GM20431 (cell line): ENCODE results near the gene ATP6V0A4.
"Not testable (repeated sequence)": the region's sequence is repeated elsewhere in the genome, so short reads cannot be mapped to it uniquely, and the experiment has no call there.

ENCODE experiments used
- in situ Hi-C: fragments of 300-500 bp; cut with MseI, MboI; formaldehyde crosslinking; loops from one replicate; pipeline ENCODE4 v1.15.0; 2020; ENCODE audit warnings: low sequenced_read_pairs; ENCODE audit not compliant: unreplicated experiment

ATP6V0A4 gene

DNA sequence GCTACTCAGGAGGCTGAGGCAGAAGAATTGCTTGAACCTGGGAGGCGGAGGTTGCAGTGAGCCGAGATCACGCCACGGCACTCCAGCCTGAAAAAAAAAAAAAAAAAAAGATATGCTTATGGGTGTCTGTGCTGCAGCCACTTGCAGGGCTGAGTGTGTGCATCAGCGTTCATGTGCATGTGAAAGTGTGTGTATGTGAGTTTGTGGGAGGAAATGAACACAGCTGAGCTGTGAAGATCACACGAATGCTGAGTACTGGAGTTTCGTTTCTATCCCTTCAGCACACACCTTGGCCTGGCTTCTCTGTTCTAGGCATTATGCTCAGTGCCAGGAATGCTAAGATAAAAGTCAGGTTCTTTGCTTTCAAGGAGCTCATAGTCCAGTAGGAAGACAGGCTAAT is 84.8 kb downstream of the ATP6V0A4 start:
- in situ Hi-C loops: no loop called here

- in situ Hi-C loops: no loop called here
Observed at GRCh38 chr7:138712652-138713051, 85.3 kb downstream of the ATP6V0A4 start.

- in situ Hi-C loops: no loop called here
Observed at GRCh38 chr7:138710536-138711385, 87.2 kb downstream of the ATP6V0A4 start.

DNA sequence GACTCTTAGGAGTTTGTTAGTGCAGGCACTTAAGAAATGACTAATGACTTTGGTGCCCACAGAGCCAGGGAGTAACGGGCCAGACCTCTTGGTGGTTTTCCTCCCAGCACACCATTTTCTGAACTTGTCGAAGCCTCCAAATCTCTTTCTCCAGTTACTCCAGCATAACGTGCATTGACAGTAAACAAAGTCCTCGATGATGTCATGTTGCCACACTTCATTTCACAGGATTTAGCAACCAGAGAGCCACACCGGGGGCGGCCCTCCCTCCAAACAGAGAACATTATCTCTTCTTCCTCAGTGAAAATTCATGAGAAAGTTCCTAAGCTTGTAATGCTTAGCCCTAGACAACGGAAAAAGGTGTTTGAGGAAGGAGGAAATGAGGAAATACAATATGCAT is 92.8 kb downstream of the ATP6V0A4 start:
- in situ Hi-C loops: no loop called here

DNA sequence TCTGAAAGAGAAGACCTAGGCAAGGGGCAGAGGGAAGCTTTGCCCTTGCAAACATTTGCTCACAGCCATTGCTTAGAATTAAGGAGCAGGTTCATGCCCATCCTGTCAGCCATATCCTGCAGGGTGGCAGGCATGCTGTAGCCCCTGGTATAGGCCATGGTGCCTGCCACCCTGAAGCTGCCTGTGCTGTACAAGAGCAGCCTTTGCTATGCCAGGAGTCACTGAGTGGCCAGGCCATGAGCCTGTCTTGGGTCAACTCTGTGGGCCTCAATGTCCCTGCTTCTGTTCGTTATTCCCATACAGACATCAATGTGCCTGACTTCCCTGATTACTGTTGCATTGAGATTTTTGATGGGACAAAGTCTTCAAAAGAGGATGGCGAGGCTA is 96.5 kb downstream of the ATP6V0A4 start:
- in situ Hi-C loops: no loop called here

GRCh38 chr7:138700857-138701536 is 97.0 kb downstream of the ATP6V0A4 start, which contains the start of gene SVOPL:
Gene SVOPL, minus strand, starts transcription at chr7:138701362. Its CDS starts 22,317 bp downstream, at chr7:138679045.
- in situ Hi-C loops: no loop called here

DNA sequence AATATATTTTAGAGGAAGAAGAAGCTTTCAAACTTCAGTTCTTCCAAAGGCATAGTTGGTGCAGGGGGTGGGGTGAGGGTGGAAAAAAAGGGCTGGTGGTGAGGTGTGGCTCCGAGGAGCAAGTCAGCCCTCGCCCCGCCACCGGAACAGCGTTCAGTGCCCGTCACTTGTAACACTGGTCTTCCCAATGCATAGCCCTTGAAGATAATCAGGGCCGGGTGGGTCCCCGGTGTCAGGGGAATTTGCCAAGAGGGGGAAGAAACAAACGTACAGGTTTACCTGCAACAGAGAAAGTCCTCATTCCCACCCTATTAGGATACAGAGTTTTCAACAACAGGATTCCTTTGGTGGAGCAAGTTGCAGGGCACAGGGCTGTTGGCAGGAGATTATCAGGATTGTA is 98.3 kb downstream of the ATP6V0A4 start:
- in situ Hi-C loops: no loop called here

- in situ Hi-C loops: no loop called here
Observed at GRCh38 chr7:138698281-138698680, 99.7 kb downstream of the ATP6V0A4 start.

DNA sequence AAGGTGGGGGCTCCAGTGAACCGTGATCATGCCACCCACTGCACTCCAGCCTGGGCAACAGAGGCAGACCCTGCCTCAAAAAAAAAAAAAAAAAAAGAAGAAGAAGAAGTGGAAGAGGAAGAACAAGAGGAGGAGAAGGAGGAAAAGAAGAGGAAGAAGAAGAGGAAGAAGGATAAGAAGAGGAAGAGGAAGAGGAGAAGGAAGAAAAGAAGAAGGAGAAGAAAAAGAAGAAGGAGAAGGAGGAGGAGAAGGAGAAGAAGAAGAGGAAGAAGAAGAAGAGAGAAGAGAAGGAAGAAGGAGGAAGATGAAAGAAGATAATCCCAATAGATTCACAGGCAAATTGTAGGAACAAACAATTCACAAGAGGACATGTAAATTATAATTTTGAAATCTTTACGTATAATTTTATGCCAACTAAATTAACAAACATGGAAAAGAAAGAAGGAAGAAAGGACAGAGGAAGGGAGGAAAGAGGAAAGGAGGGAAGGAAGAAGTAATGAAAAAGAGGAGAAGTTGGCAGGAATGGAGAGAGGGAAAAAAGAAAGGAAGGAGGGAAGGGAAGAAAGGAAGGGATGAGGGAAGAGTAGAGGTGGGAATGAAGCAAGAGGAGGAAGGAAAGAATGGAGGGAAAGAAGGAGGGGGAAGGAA is 100.3 kb downstream of the ATP6V0A4 start:
- in situ Hi-C loops: no loop called here

- in situ Hi-C loops: not testable (repeated sequence)
Observed at GRCh38 chr7:138695776-138696175, 102.2 kb downstream of the ATP6V0A4 start.

GRCh38 chr7:138695106-138695505 is 102.9 kb downstream of the ATP6V0A4 start:
- in situ Hi-C loops: no loop called here

DNA sequence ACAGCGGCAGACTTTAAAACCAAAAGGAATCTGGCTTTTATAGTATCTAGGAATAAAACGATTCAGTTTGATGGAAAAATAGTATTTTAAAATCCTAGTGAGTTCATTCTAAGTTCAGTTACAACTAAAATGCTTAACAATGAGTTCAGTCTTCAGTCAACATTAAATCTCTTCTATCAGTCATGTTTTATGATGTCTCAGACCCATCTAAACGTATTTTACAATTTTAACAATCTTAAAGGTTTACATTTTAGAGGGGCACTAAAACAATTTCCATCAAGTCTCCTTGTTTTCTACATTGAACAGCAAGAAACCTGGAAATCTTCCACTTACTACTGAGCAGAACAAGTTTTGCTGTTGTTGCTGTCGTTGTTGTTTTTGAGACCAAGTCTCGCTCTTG is 106.8 kb downstream of the ATP6V0A4 start:
- in situ Hi-C loops: no loop called here

DNA sequence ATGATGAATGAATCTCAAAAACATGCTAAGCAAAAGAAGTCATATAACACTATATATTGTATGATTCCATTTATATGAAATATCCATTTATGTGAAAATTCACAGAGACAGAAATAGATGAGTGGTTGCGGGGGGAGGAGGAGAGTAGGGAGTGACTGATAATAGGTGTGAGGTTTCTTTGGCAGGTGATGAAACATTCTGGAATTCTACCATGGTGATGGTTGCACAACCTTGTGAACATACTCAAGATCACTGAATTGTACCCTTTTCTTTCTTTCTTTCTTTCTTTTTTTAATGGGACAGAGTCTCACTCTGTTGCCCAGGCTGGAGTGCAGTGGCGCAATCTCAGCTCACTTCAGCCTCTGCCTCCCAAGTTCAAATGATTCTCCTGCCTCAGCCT is 107.5 kb downstream of the ATP6V0A4 start:
- in situ Hi-C loops: no loop called here

- in situ Hi-C loops: not testable (repeated sequence)
Observed at GRCh38 chr7:138688037-138688436, 110.0 kb downstream of the ATP6V0A4 start.

DNA sequence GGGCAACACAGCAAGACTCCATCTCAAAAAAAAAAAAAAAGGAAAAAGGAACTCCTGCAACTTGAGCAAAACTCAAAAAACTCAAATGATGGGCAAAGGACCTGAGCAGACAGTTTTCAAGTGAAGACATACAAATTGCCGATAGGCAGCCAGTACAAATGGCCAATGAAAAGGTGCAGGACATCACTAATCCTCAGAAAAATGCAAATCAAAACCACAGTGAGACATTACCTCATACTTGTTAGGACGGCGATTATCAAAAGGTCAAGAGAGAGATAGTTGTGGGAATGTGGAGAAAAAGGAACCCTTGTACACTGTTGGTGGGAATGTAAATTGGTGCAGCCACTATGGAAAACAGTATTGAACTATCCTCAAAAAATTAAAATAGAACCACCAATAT is 113.7 kb downstream of the ATP6V0A4 start:
- in situ Hi-C loops: no loop called here

DNA sequence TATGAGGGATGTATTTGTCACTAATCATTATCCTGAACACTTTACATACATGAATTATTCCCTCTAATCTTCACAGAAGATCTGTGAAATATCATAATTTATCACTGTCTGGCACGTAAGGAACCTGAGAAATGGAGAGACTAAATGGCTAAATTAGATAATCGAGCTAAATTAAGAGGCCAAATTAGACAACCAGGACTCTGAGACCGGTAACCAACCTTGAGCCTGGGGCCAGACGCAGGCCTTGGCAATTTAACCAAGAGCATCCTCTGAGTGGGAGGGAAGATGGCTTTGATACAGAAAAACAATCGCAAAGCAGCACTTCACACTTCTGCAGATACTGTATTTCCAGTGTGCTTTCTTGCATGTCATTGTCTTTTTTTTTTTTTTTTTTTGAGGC is 118.2 kb downstream of the ATP6V0A4 start:
- in situ Hi-C loops: no loop called here

- in situ Hi-C loops: no loop called here
Observed at GRCh38 chr7:138670594-138670993, 127.4 kb downstream of the ATP6V0A4 start.

DNA sequence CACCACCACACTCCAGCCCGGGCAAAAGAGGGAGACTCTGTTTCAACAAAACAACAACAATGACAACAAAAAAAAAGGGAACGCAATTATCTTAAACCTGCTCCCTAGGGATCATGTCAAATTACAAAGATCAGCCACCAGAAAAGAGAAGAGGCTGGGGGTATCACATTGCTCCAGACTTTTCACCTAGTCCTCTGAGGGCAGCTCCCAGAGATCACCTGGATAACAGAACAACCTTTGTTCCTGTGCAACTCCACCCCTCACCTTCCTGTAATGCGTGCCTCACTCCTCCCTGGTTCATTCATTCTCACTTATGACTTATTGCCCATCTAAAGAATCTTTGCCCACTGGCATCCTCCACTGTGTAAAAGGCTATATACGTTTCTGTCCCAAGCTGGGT is 128.6 kb downstream of the ATP6V0A4 start:
- in situ Hi-C loops: no loop called here

DNA sequence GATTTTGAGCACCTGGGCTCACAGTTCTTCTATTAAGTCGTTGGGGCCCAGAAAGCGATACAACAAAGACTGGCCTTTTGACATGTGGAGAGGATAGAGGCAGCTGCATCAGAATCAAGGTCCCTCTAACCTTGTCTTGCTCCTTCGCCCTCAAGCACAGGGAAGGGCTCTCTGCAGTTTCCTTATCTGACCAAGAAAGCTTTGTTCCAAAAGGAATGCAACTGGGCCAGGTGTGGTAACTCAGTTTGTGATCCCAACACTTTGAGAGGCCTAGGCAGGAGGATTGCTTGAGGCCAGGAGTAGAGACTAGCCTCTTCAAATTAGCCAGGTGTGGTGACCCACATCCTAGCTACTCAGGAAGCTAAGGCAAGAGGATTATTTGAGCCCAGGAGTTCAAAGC is 129.1 kb downstream of the ATP6V0A4 start:
- in situ Hi-C loops: no loop called here

- in situ Hi-C loops: no loop called here
Observed at GRCh38 chr7:138668229-138668596, 129.8 kb downstream of the ATP6V0A4 start.
